GM12878 (cell line): ENCODE data around the gene ZNF691. TPM values are rescaled to one million over a fixed set of nuclear protein-coding genes. Genes with fewer than 3 reads are reported as not detected.

Experiments used
- ATAC-seq: fragments of 200-7000 bp; cut with Tn5 transposase; 3 replicates; pipeline ENCODE4 v1.9.1; 2020; ENCODE audit warnings: mild to moderate bottlenecking, moderate library complexity
- BruUV-seq: library from RNA; stranded (reverse); fragments of 400-500 nt; replicated peaks from 2 replicates; lab custom pipeline; 2021; lab: Mats Ljungman, UMichigan
- CTCF ChIA-PET: fragments of 300-600 bp; sonication (Branson Sonifier 250); formaldehyde crosslinking; extraction: SDS; loops from one replicate; lab custom pipeline; 2021; ENCODE audit warnings: inconsistent platforms; lab: Yijun Ruan, JAX
- POLR2A ChIA-PET: fragments of 350-600 bp; formaldehyde crosslinking; extraction: SDS; loops from one replicate; lab custom pipeline; 2021; ENCODE audit warnings: inconsistent platforms; lab: Charles Lee
- RAD21 ChIA-PET: fragments of 300-600 bp; sonication (Branson Sonifier 250); formaldehyde crosslinking; loops from one replicate; lab custom pipeline; 2023; ENCODE audit warnings: antibody characterized with exemption; ENCODE audit not compliant: unreplicated experiment; lab: Charles Lee
- SMC1A ChIA-PET: fragments of 300-600 bp; sonication (Branson Sonifier 250); formaldehyde crosslinking; loops from one replicate; lab custom pipeline; 2023; ENCODE audit not compliant: unreplicated experiment, uncharacterized antibody; lab: Charles Lee
- DNase-seq: peaks from one replicate; pipeline ENCODE4 v3.0.0-alpha.2; 2011; ENCODE audit warnings: low read depth, low spot score
- FAIRE-seq: peaks from 3 replicates; lab custom pipeline; 2011; peaks lifted over from hg19 to GRCh38; lab: Jason Lieb, UNC
- H2AFZ ChIP-seq: 2 replicates; pipeline ENCODE4 v1.6.0; 2011; ENCODE audit warnings: low read depth, low read length, control low read depth; ENCODE audit not compliant: control insufficient read depth
- H3K27ac ChIP-seq: 2 replicates; pipeline ENCODE4 v1.5.1; 2011; ENCODE audit warnings: control low read depth; ENCODE audit not compliant: control insufficient read depth, insufficient read depth
- H3K27me3 ChIP-seq, 2 experiments: replicated peaks in 1 of 2; 2 replicates each; pipeline versions ENCODE4 v1.6.0 to v1.6.1; 2011; ENCODE audit warnings: low read length in 1 of 2; ENCODE audit not compliant: control insufficient read depth in 2 of 2, insufficient read depth in 2 of 2
- H3K36me3 ChIP-seq, 2 experiments: 2 replicates each; pipeline ENCODE4 v1.5.1; 2011; ENCODE audit warnings: low read length in 1 of 2; ENCODE audit not compliant: control insufficient read depth in 2 of 2, insufficient read depth in 2 of 2
- H3K4me1 ChIP-seq: 2 replicates; pipeline ENCODE4 v1.6.1; 2011; ENCODE audit warnings: mild to moderate bottlenecking, low read length, moderate library complexity, mixed read lengths; ENCODE audit not compliant: control insufficient read depth, insufficient read depth
- H3K4me2 ChIP-seq: 2 replicates; pipeline ENCODE4 v1.6.0; 2011; ENCODE audit warnings: control low read depth; ENCODE audit not compliant: control insufficient read depth, insufficient read depth
- H3K4me3 ChIP-seq: fragments of 200-600 bp; sonication (generic); 2 replicates; pipeline ENCODE4 v1.5.1; 2016
- H3K79me2 ChIP-seq: 2 replicates; pipeline ENCODE4 v1.6.0; 2011; ENCODE audit warnings: low read length; ENCODE audit not compliant: control insufficient read depth, insufficient read depth
- H3K9ac ChIP-seq: 2 replicates; pipeline ENCODE4 v1.8.0; 2011; ENCODE audit warnings: low read length, control low read depth, mixed read lengths; ENCODE audit not compliant: control insufficient read depth, insufficient read depth
- H3K9me3 ChIP-seq: replicated peaks from 3 replicates; pipeline ENCODE4 v1.5.1; 2011; ENCODE audit warnings: mild to moderate bottlenecking, low read length; ENCODE audit not compliant: control insufficient read depth, insufficient read depth
- H4K20me1 ChIP-seq: 2 replicates; pipeline ENCODE4 v1.6.0; 2011; ENCODE audit not compliant: control insufficient read depth, insufficient read depth
- BCL3 ChIP-seq: IDR thresholded peaks from 2 replicates; pipeline ENCODE4 v1.6.1; 2011; ENCODE audit warnings: borderline replicate concordance, low read depth, mild to moderate bottlenecking, moderate library complexity, low read length; ENCODE audit not compliant: insufficient read depth, poor library complexity, severe bottlenecking
- CUX1 ChIP-seq: IDR thresholded peaks from 2 replicates; pipeline ENCODE4 v1.6.1; 2012; ENCODE audit warnings: improper control_type of control experiment, low read depth, low read length; ENCODE audit not compliant: insufficient replicate concordance
- EGR1 ChIP-seq, 2 experiments: IDR thresholded peaks; 1 replicate in 1 of 2; 2 replicates in 1 of 2; pipeline ENCODE4 v1.6.1; 2011 to 2012; ENCODE audit warnings: low read depth in 2 of 2, low read length in 2 of 2, borderline replicate concordance in 1 of 2, mild to moderate bottlenecking in 1 of 2, moderate library complexity in 1 of 2
- HDGF ChIP-seq: fragments of 450-650 bp; IDR thresholded peaks from 2 replicates; pipeline ENCODE4 v1.6.1; 2016; ENCODE audit warnings: antibody characterized with exemption
- MLLT1 ChIP-seq: fragments of 450-650 bp; IDR thresholded peaks from 2 replicates; pipeline ENCODE4 v1.6.1; 2016; ENCODE audit warnings: mild to moderate bottlenecking
- NBN ChIP-seq: fragments of 450-650 bp; IDR thresholded peaks from 2 replicates; pipeline ENCODE4 v1.6.1; 2016
- NFYA ChIP-seq: IDR thresholded peaks from 2 replicates; pipeline ENCODE4 v1.6.1; 2011; ENCODE audit warnings: low read depth, mild to moderate bottlenecking, low read length, improper control_type of control experiment, borderline replicate concordance
- POU2F2 ChIP-seq: IDR thresholded peaks from 3 replicates; pipeline ENCODE4 v1.6.1; 2011; ENCODE audit warnings: low read depth, mild to moderate bottlenecking, low read length, borderline replicate concordance
- PRDM15 ChIP-seq: fragments of 450-650 bp; formaldehyde crosslinking; IDR thresholded peaks from 2 replicates; pipeline ENCODE4 v1.4.0; 2020; ENCODE audit warnings: mild to moderate bottlenecking, moderate library complexity
- WGBS: methylation state at CpG from one replicate; pipeline ENCODE4 v1.1.6; 2016; ENCODE audit warnings: low lambda C conversion rate; ENCODE audit not compliant: insufficient replicate concordance, insufficient coverage; ENCODE audit errors: missing lambda C conversion rate; 5-methylcytosine and 5-hydroxymethylcytosine counted together
- in situ Hi-C: fragments of 300-500 bp; cut with MboI; formaldehyde crosslinking; loops from 9 replicates; pipeline ENCODE4 v1.14.3; 2018; ENCODE audit warnings: mixed read lengths
- intact Hi-C: fragments of 100-400 bp; cut with micrococcal nuclease; formaldehyde crosslinking; loops from one replicate; pipeline ENCODE4 v1.14.2; 2022; ENCODE audit not compliant: unreplicated experiment
- polyA plus RNA-seq, 11 experiments: library from polyadenylated mRNA; depleted of rRNA in 4 of 11; unstranded in 6 of 11; stranded (reverse) in 5 of 11; fragments of >200 nt; fragmentation: Nextera tagmentation in 4 of 11; fragmentation: Illumina TruSeq in 1 of 11; extraction: Ambion mirVana in 4 of 11; extraction: Trizol in 1 of 11; gene quantifications; 1 replicate in 1 of 11; 2 replicates in 10 of 11; pipeline versions ENCODE4 v1.2.1 to v1.2.3, GENCODE V29; 2011 to 2016; ENCODE audit warnings: inconsistent platforms in 2 of 11, missing spikeins in 2 of 11, low read depth in 1 of 11
- total RNA-seq, 4 experiments: library from RNA; depleted of rRNA in 3 of 4; stranded (reverse); fragments of >200 nt in 3 of 4; fragmentation: Illumina TruSeq in 1 of 4; extraction: Trizol in 1 of 4; gene quantifications; 2 replicates each; pipeline versions ENCODE4 v1.2.1 to v1.2.3, GENCODE V29; 2013 to 2021

ZNF691 gene
- total and polyA plus RNA-seq, 10 of the 15 experiments (the other 5 are each of a cell fraction or from before 2014, with no cell fraction given) = 8.5 to 16.2 (median 12.2) TPM

GRCh38 chr1:42849944-42850343, 3.5 kb downstream of the ZNF691 start:
- ChIA-PET RAD21 (no interaction called here), POLR2A (interaction anchor here (4.8 kb wide), 1 partner anchor 83 kb away, joined by 53 read pairs; the partner anchor contains the start of genes C1orf50 and P3H1), SMC1A (interaction anchor here (0.6 to 1.6 kb wide), 2 partner anchors 12 to 71 kb away, joined by 3 to 5 read pairs; no protein-coding TSS in a partner anchor), CTCF (interaction anchor here (1.5 kb wide), 1 partner anchor 63 kb away, joined by 3 read pairs; no protein-coding TSS in a partner anchor)
- TF ChIP-seq BCL3 (peak; percentile 67), CUX1 (no peak), EGR1 (IDR thresholded peaks at IDR 0.05; ENCODE audit: borderline replicate concordance in 1 of 2, low read depth in 2 of 2, low read length in 2 of 2) (peak in 1 of 2 experiments; percentile 31; a peak in 1 of 3 replicates), NFYA (no peak), PRDM15 (CRISPR knock-in tag) (no peak), MLLT1 (peak; percentile 58; the same call in 1 of the 2 replicates), HDGF (peak; percentile 91), POU2F2 (0 out of 3 replicates have a peak, but pooled peaks have one; percentile 13), NBN (0 out of 2 replicates have a peak, but pooled peaks have one; percentile 41)
- H3K36me3 ChIP-seq = peaks cover 8 to 10% of the 10 kb centered on the region in 2 experiments; a peak in 3 of 4 replicates
- FAIRE-seq (no peak), DNase-seq (no peak), ATAC-seq (no peak)
- no peak overlapping the region for H3K4me3 ChIP-seq
- peaks cover 30% of the 10 kb centered on the region for H3K79me2 ChIP-seq
- no peaks in the 10 kb centered on the region for H3K27me3 ChIP-seq
- no peak overlapping the region for H3K27ac ChIP-seq
- intact Hi-C loops (loop anchor here (5.0 kb wide), 1 partner anchor 83 kb away; the partner anchor contains the start of genes C1orf50 and P3H1), in situ Hi-C loops (no loop called here)
- no peak overlapping the region for H3K9ac ChIP-seq
- H3K9me3 ChIP-seq = no peaks in the 10 kb centered on the region; the same call in 1 of the 3 replicates
- BruUV-seq = no TSS peak
- 0 out of 2 replicates have a peak overlapping the region, but pooled peaks have one; percentile 30 for H3K4me2 ChIP-seq
- H4K20me1 ChIP-seq = no peaks in the 10 kb centered on the region
- no peak overlapping the region for H2AFZ ChIP-seq
- H3K4me1 ChIP-seq = peaks cover 6% of the 10 kb centered on the region; the same call in 1 of the 2 replicates
- WGBS = 87% methylated on average over 5 of the region's 5 CpGs
